CD14-positive monocyte (primary cell): ENCODE data around the gene CCDC88C. TPM values are rescaled to one million over a fixed set of nuclear protein-coding genes. Genes with fewer than 3 reads are reported as not detected.
A peak's percentile ranks its signal among the peaks of the same experiment; 100 is the strongest.

Experiments
- DNase-seq, 3 donors: peaks; one replicate each; pipeline ENCODE4 v3.0.0-alpha.2; 2011 to 2022
- H2AFZ ChIP-seq: 2 replicates; pipeline ENCODE4 v1.6.0; 2012; ENCODE audit warnings: mild to moderate bottlenecking, low read depth, low read length, inconsistent platforms; ENCODE audit not compliant: insufficient read depth, poor library complexity, severe bottlenecking
- H3K27ac ChIP-seq, 2 donors: 1 replicate in 1 of 2; 2 replicates in 1 of 2; pipeline ENCODE4 v1.5.1; 2012 to 2013; ENCODE audit warnings: low read length in 2 of 2, control low read depth in 1 of 2, inconsistent platforms in 1 of 2, low read depth in 1 of 2, mild to moderate bottlenecking in 1 of 2
- H3K27me3 ChIP-seq, 2 donors: one replicate each; pipeline versions ENCODE4 v1.6.0 to v1.6.1; 2011 to 2013; ENCODE audit warnings: low read length in 2 of 2; ENCODE audit not compliant: control insufficient read depth in 2 of 2, insufficient read depth in 2 of 2
- H3K36me3 ChIP-seq, 2 donors: replicated peaks in 1 of 2; 1 replicate in 1 of 2; 2 replicates in 1 of 2; pipeline versions ENCODE4 v1.5.1 to v1.6.1; 2012 to 2013; ENCODE audit warnings: low read length in 2 of 2, control low read depth in 1 of 2, inconsistent platforms in 1 of 2, mild to moderate bottlenecking in 1 of 2; ENCODE audit not compliant: insufficient read depth in 2 of 2, control insufficient read depth in 1 of 2
- H3K4me1 ChIP-seq, 2 donors: 1 replicate in 1 of 2; 2 replicates in 1 of 2; pipeline versions ENCODE4 v1.5.1 to v1.6.1; 2012 to 2013; ENCODE audit warnings: low read length in 2 of 2, control low read depth in 1 of 2, inconsistent platforms in 1 of 2, mild to moderate bottlenecking in 1 of 2, moderate library complexity in 1 of 2; ENCODE audit not compliant: insufficient read depth in 2 of 2, control insufficient read depth in 1 of 2
- H3K4me2 ChIP-seq: replicated peaks from 2 replicates; pipeline ENCODE3; 2012; ENCODE audit warnings: low read length, moderate library complexity, mild to moderate bottlenecking; ENCODE audit not compliant: poor library complexity, severe bottlenecking; ENCODE audit errors: extremely low read depth
- H3K4me3 ChIP-seq, 3 experiments: fragments of 200-600 bp in 1 of 3; sonication (generic) in 1 of 3; replicated peaks in 1 of 3; 1 replicate in 2 of 3; 2 replicates in 1 of 3; pipeline ENCODE4 v1.5.1; 2011 to 2013; ENCODE audit warnings: low read length in 3 of 3, mild to moderate bottlenecking in 3 of 3, control low read depth in 2 of 3, low read depth in 2 of 3, inconsistent platforms in 1 of 3, moderate library complexity in 1 of 3
- H3K79me2 ChIP-seq: 2 replicates; pipeline ENCODE4 v1.6.0; 2012; ENCODE audit warnings: mild to moderate bottlenecking, control low read depth, inconsistent platforms, low read length, moderate library complexity; ENCODE audit not compliant: insufficient read depth
- H3K9ac ChIP-seq: 2 replicates; pipeline ENCODE4 v1.6.0; 2017; ENCODE audit warnings: low read length, mild to moderate bottlenecking; ENCODE audit not compliant: insufficient read depth, poor library complexity, severe bottlenecking
- H3K9me3 ChIP-seq, 2 donors: replicated peaks in 1 of 2; 1 replicate in 1 of 2; 2 replicates in 1 of 2; pipeline versions ENCODE4 v1.5.1 to v1.6.1; 2012 to 2013; ENCODE audit warnings: low read length in 2 of 2, control low read depth in 1 of 2; ENCODE audit not compliant: control insufficient read depth in 1 of 2, insufficient read depth in 1 of 2
- H4K20me1 ChIP-seq: 2 replicates; pipeline ENCODE4 v1.6.0; 2012; ENCODE audit warnings: mild to moderate bottlenecking, low read length, control low read depth, moderate library complexity; ENCODE audit not compliant: insufficient read depth
- H3K27ac Mint-ChIP-seq, 7 donors: one replicate each; pipeline ENCODE4 v1.8.0; 2020; ENCODE audit warnings: mild to moderate bottlenecking in 7 of 7, mixed read lengths in 7 of 7, moderate library complexity in 6 of 7, inconsistent platforms in 2 of 7
- H3K27me3 Mint-ChIP-seq, 3 donors: one replicate each; pipeline ENCODE4 v1.8.0; 2021 to 2022; ENCODE audit warnings: low read depth in 3 of 3, mild to moderate bottlenecking in 3 of 3, mixed read lengths in 3 of 3, moderate library complexity in 3 of 3, inconsistent platforms in 1 of 3
- H3K36me3 Mint-ChIP-seq, 2 donors: one replicate each; pipeline ENCODE4 v1.8.0; 2020; ENCODE audit warnings: mixed read lengths in 2 of 2, inconsistent platforms in 1 of 2, mild to moderate bottlenecking in 1 of 2
- H3K4me1 Mint-ChIP-seq: one replicate; pipeline ENCODE4 v1.8.0; 2020; ENCODE audit warnings: mild to moderate bottlenecking, mixed read lengths
- H3K4me3 Mint-ChIP-seq, 2 donors: one replicate each; pipeline ENCODE4 v1.8.0; 2020; ENCODE audit warnings: mild to moderate bottlenecking in 2 of 2, mixed read lengths in 2 of 2, moderate library complexity in 1 of 2
- H3K9me3 Mint-ChIP-seq, 7 donors: one replicate each; pipeline ENCODE4 v1.8.0; 2020 to 2022; ENCODE audit warnings: mixed read lengths in 7 of 7, mild to moderate bottlenecking in 6 of 7, moderate library complexity in 6 of 7, inconsistent platforms in 2 of 7
- CTCF ChIP-seq: fragments of 200-600 bp; IDR thresholded peaks from one replicate; pipeline ENCODE4 v1.8.0; 2022; ENCODE audit warnings: antibody characterized with exemption, mild to moderate bottlenecking
- WGBS: methylation state at CpG from one replicate; pipeline ENCODE4 v1.1.5; 2013; ENCODE audit warnings: missing lambda C conversion rate; ENCODE audit not compliant: insufficient coverage; 5-methylcytosine and 5-hydroxymethylcytosine counted together
- intact Hi-C, 2 donors: fragments of 100-400 bp; cut with micrococcal nuclease; formaldehyde crosslinking; loops; one replicate each; pipeline versions ENCODE4 v1.15.0 to v1.15.1; 2023
- polyA plus RNA-seq, 3 donors: library from polyadenylated mRNA; depleted of rRNA in 1 of 3; unstranded in 2 of 3; stranded (reverse) in 1 of 3; fragments of 300-500 nt in 2 of 3; fragments of >200 nt in 1 of 3; fragmentation: Illumina TruSeq in 2 of 3; gene quantifications; 1 replicate in 2 of 3; 2 replicates in 1 of 3; pipeline ENCODE4 v1.2.3, GENCODE V29; 2012 to 2021

Gene CCDC88C
- polyA plus RNA-seq, 3 donors = 11.6 to 69.7 (median 12.3) TPM

- Histone ChIP-seq H4K20me1 (no peaks in the 10 kb centered on the region), H3K4me1 (peaks cover 26 to 29% of the 10 kb centered on the region in 2 donors), H3K9me3 (no peaks in the 10 kb centered on the region), H3K36me3 (no peaks in the 10 kb centered on the region), H3K9ac (no peak overlapping the region), H3K4me3 (no peak overlapping the region), H3K27me3 (no peaks in the 10 kb centered on the region), H3K79me2 (no peaks in the 10 kb centered on the region), H2AFZ (peak overlapping the region; percentile 51), H3K4me2 (peak overlapping the region; percentile 1), H3K27ac (peak overlapping the region in 1 of 2 donors; percentile 23)
- H3K4me1 Mint-ChIP-seq = peaks cover 36% of the 10 kb centered on the region
- H3K4me3 Mint-ChIP-seq = no peak overlapping the region
- H3K27me3 Mint-ChIP-seq = peaks cover 0 to 7% (median 0%) of the 10 kb centered on the region in 3 donors
- no peak for TF ChIP-seq CTCF
- DNase-seq = no peak
- intact Hi-C loops = no loop called here
- WGBS = 92% methylated on average over 8 of the region's 9 CpGs
- no peaks in the 10 kb centered on the region for H3K36me3 Mint-ChIP-seq
- H3K27ac Mint-ChIP-seq = peak overlapping the region in 6 of 7 donors; percentile 34 to 84 (median 66)
- peaks cover 0 to 2% (median 0%) of the 10 kb centered on the region in 7 donors for H3K9me3 Mint-ChIP-seq
Measured at GRCh38 chr14:91424813-91425530, 7.4 kb upstream of the CCDC88C start.

- H3K4me3 Mint-ChIP-seq = no peak overlapping the region
- Histone ChIP-seq H4K20me1 (peaks cover 13% of the 10 kb centered on the region), H3K27ac (no peak overlapping the region), H2AFZ (no peak overlapping the region), H3K36me3 (no peaks in the 10 kb centered on the region), H3K79me2 (peaks cover 25% of the 10 kb centered on the region), H3K9ac (no peak overlapping the region), H3K4me1 (peaks cover 43 to 51% of the 10 kb centered on the region in 2 donors), H3K4me2 (no peak overlapping the region), H3K4me3 (no peak overlapping the region), H3K9me3 (no peaks in the 10 kb centered on the region), H3K27me3 (no peaks in the 10 kb centered on the region)
- intact Hi-C loops = no loop called here
- peak overlapping the region in 5 of 7 donors; percentile 17 to 76 (median 36) for H3K27ac Mint-ChIP-seq
- WGBS = no CpG with 5 or more reads among the region's 2 CpGs
- H3K36me3 Mint-ChIP-seq = peaks cover 0 to 2% of the 10 kb centered on the region in 2 donors
- no peak for TF ChIP-seq CTCF
- DNase-seq = no peak
- H3K27me3 Mint-ChIP-seq = peaks cover 0 to 3% (median 0%) of the 10 kb centered on the region in 3 donors
- H3K9me3 Mint-ChIP-seq = peaks cover 0 to 2% (median 0%) of the 10 kb centered on the region in 7 donors
- peaks cover 49% of the 10 kb centered on the region for H3K4me1 Mint-ChIP-seq
Measured at GRCh38 chr14:91420686-91421085, 3.1 kb upstream of the CCDC88C start.
